Ascending aorta (tissue), 2 donors: ENCODE results near the gene TJP3. TPM values are rescaled to one million over a fixed set of nuclear protein-coding genes. Genes with fewer than 3 reads are reported as not detected.
"Not testable (repeated sequence)": the region's sequence is repeated elsewhere in the genome, so short reads cannot be mapped to it uniquely, and the experiment has no call there.

ENCODE experiments used
- DNase-seq, 2 donors: peaks; one replicate each; pipeline ENCODE4 v3.0.0-alpha.2; 2019; ENCODE audit warnings: low spot score in 2 of 2
- H3K27ac ChIP-seq, 2 donors: fragments of 200-600 bp; sonication (generic); one replicate each; pipeline ENCODE4 v1.5.1; 2016 to 2017; ENCODE audit warnings: mild to moderate bottlenecking in 1 of 2
- H3K27me3 ChIP-seq: fragments of 200-600 bp; sonication (generic); one replicate; pipeline ENCODE4 v1.5.1; 2017
- H3K36me3 ChIP-seq, 2 donors: fragments of 200-600 bp; sonication (generic); one replicate each; pipeline ENCODE4 v1.5.1; 2016
- H3K4me1 ChIP-seq, 2 donors: fragments of 200-600 bp; sonication (generic); one replicate each; pipeline ENCODE4 v1.5.1; 2016 to 2017; ENCODE audit warnings: mild to moderate bottlenecking in 1 of 2
- H3K4me3 ChIP-seq, 2 donors: fragments of 200-600 bp; sonication (generic); one replicate each; pipeline ENCODE4 v1.5.1; 2016 to 2017; ENCODE audit warnings: mild to moderate bottlenecking in 1 of 2
- H3K9me3 ChIP-seq, 2 donors: fragments of 200-600 bp; sonication (generic); one replicate each; pipeline ENCODE4 v1.5.1; 2016
- intact Hi-C: fragments of 100-400 bp; cut with DNase I; formaldehyde crosslinking; loops from one replicate; pipeline ENCODE4 v1.15.1; 2023
- total RNA-seq: library from RNA; depleted of rRNA; stranded (reverse); fragments of >200 nt; gene quantifications from one replicate; pipeline ENCODE4 v1.1.0, GENCODE V29; 2016
- TF ChIP-seq, protein P1 (sequence below), 3 experiments: fragments of 200-600 bp in 2 of 3; fragments of 450-650 bp in 1 of 3; sonication (generic) in 2 of 3; IDR thresholded peaks; one replicate each; pipeline ENCODE4 v1.5.1; 2016 to 2019; ENCODE audit warnings: antibody characterized with exemption in 3 of 3, mild to moderate bottlenecking in 1 of 3, moderate library complexity in 1 of 3

TJP3 gene
- total RNA-seq, 1 donor from 2014 or later: 12.6 TPM

DNA sequence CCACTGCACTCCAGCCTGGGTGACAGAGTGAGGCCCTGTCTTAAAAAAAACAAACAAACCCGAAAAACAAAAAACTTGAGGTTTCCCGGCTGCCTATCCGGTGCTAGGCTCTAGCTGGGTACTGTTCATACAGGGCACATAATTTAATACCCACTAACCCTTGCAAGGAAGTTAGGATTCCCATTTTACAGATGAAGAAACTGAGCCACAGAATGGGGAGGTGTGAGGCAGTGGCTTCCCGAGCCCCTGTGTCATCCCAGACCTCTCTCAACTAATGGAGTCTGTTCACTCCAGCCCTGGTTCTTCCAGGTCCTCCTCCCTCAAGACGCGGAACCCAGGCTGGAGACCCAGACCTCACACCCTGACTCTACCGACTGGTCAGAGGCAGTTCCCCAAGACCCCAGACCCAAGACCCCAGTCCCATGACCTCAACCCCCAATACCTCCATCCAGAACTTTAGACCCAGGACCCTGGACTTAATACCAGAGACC, 52.7 kb downstream of the TJP3 start:
- intact Hi-C loops: loop anchor here (5.0 kb wide), 4 partner anchors 306 to 1206 kb away; partner anchors contain the start of genes ANKRD24, KDM4B, SIRT6 and ZBTB7A

DNA sequence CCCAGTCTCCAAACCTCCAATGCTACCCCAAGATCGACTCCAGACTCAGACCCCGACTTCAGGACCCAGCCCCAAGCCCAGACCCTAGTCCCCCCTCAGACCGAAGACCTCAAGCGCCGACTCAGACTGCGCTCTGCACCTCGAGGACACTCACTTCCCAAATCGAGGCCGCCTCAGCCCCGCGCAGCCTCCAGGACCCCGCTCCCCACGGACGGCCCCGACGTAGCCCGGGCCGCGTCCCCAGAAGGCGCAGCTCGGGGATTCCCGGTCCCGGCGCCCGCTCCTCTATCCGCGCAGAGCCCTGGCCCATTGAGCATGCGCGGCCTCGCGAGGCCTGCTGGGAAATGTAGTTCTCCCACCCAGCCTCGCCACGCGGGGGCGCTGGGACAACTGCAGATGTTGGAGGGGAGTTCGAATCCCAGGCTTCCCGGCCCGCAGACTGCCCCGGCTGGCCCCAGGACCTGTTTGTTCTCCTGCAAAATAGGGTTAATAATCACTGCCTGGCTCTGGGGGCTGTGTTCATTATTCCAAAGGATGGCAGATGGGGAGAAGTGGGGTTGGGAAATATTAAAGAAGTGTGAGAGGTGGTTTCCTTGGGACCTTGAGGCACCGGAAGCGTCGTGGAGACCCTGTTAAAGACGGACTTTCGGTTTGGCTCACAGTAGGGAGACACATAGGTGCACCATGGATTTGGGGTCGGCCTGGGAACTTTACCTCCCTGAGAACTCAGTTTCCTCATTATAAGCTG, 53.4 kb downstream of the TJP3 start, which contains the start of gene APBA3:
Gene APBA3 (minus strand): TSS at position 311 of the 748 bp plus-strand sequence. CDS start 1,428 bp downstream, outside the sequence.
- DNase-seq: peak; percentile 73 to 95
- Histone ChIP-seq H3K27me3 (no peaks in the 10 kb centered on the region), H3K27ac (peak within 1 kb of the TSS; percentile 87 to 98), H3K36me3 (peaks cover 13 to 40% of the 10 kb centered on the region in 2 donors), H3K9me3 (no peaks in the 10 kb centered on the region), H3K4me3 (peak within 1 kb of the TSS; percentile 88 to 95), H3K4me1 (peaks cover 9 to 22% of the 10 kb centered on the region in 2 donors)
- intact Hi-C loops: loop anchor here (1.0 to 5.0 kb wide), 8 partner anchors 91 to 1206 kb away; partner anchors contain the start of genes ANKRD24, KDM4B, PIAS4 and SIRT6
- TF ChIP-seq, protein P1, sequence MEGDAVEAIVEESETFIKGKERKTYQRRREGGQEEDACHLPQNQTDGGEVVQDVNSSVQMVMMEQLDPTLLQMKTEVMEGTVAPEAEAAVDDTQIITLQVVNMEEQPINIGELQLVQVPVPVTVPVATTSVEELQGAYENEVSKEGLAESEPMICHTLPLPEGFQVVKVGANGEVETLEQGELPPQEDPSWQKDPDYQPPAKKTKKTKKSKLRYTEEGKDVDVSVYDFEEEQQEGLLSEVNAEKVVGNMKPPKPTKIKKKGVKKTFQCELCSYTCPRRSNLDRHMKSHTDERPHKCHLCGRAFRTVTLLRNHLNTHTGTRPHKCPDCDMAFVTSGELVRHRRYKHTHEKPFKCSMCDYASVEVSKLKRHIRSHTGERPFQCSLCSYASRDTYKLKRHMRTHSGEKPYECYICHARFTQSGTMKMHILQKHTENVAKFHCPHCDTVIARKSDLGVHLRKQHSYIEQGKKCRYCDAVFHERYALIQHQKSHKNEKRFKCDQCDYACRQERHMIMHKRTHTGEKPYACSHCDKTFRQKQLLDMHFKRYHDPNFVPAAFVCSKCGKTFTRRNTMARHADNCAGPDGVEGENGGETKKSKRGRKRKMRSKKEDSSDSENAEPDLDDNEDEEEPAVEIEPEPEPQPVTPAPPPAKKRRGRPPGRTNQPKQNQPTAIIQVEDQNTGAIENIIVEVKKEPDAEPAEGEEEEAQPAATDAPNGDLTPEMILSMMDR (IDR thresholded peaks at IDR 0.05): peak; percentile 64 to 75 (median 68)

More for the DNA sequence above, 52.7 kb downstream of the TJP3 start:
- Histone ChIP-seq H3K36me3 (peaks cover 11 to 33% of the 10 kb centered on the region in 2 donors), H3K4me3 (peak overlapping the region; percentile 88 to 95), H3K9me3 (no peaks in the 10 kb centered on the region), H3K4me1 (peaks cover 9 to 22% of the 10 kb centered on the region in 2 donors), H3K27me3 (no peaks in the 10 kb centered on the region), H3K27ac (peak overlapping the region; percentile 87 to 98)
- DNase-seq: no peak
- TF ChIP-seq, protein P1 (IDR thresholded peaks at IDR 0.05): no peak

- peaks cover 19 to 42% of the 10 kb centered on the region in 2 donors for H3K36me3 ChIP-seq
- H3K4me3 ChIP-seq: peak overlapping the region; percentile 67 to 95
- H3K27ac ChIP-seq: peak overlapping the region; percentile 87 to 98
- no peaks in the 10 kb centered on the region for H3K27me3 ChIP-seq
- DNase-seq: no peak
- intact Hi-C loops: loop anchor here (1.0 to 5.0 kb wide), 8 partner anchors 91 to 1205 kb away; partner anchors contain the start of genes ANKRD24, KDM4B, PIAS4 and SIRT6
- H3K9me3 ChIP-seq: no peaks in the 10 kb centered on the region
- TF ChIP-seq, protein P1 (IDR thresholded peaks at IDR 0.05): no peak
- peaks cover 9 to 22% of the 10 kb centered on the region in 2 donors for H3K4me1 ChIP-seq
Observed at GRCh38 chr19:3762130-3762473, 53.9 kb downstream of the TJP3 start.

- no peaks in the 10 kb centered on the region for H3K9me3 ChIP-seq
- H3K4me1 ChIP-seq: peaks cover 9 to 22% of the 10 kb centered on the region in 2 donors
- DNase-seq: peak; percentile 97 to 100
- H3K4me3 ChIP-seq: peak within 1 kb of the TSS; percentile 88 to 95
- intact Hi-C loops: loop anchor here (1.0 to 5.0 kb wide), 9 partner anchors 92 to 1205 kb away; partner anchors contain the start of genes ANKRD24, KDM4B, MAP2K2 and PIAS4
- H3K36me3 ChIP-seq: peaks cover 26 to 42% of the 10 kb centered on the region in 2 donors
- TF ChIP-seq, protein P1 (IDR thresholded peaks at IDR 0.05): no peak
- no peaks in the 10 kb centered on the region for H3K27me3 ChIP-seq
- H3K27ac ChIP-seq: peak within 1 kb of the TSS; percentile 87 to 98
Observed at GRCh38 chr19:3762501-3763459, 54.6 kb downstream of the TJP3 start, which contains the start of gene MRPL54. MRPL54 (plus strand) TSS chr19:3762682; CDS start chr19:3762701, 19 bp downstream.

- intact Hi-C loops: no loop called here
- H3K27me3 ChIP-seq: no peaks in the 10 kb centered on the region
- H3K9me3 ChIP-seq: no peaks in the 10 kb centered on the region
- TF ChIP-seq, protein P1 (IDR thresholded peaks at IDR 0.05): no peak
- H3K4me1 ChIP-seq: peaks cover 4 to 16% of the 10 kb centered on the region in 2 donors
- H3K27ac ChIP-seq: no peak overlapping the region
- DNase-seq: no peak
- peaks cover 26 to 36% of the 10 kb centered on the region in 2 donors for H3K36me3 ChIP-seq
- H3K4me3 ChIP-seq: no peak overlapping the region
Observed at GRCh38 chr19:3765121-3765520, 56.9 kb downstream of the TJP3 start.

GRCh38 chr19:3765757-3766156, 57.6 kb downstream of the TJP3 start:
- H3K4me3 ChIP-seq, DNase-seq, H3K27ac ChIP-seq, H3K9me3 ChIP-seq, intact Hi-C loops, H3K27me3 ChIP-seq: not testable (repeated sequence)
- Histone ChIP-seq H3K36me3 (peaks cover 26 to 36% of the 10 kb centered on the region in 2 donors), H3K4me1 (peaks cover 3 to 12% of the 10 kb centered on the region in 2 donors)
